Measurements from ENCODE around the gene SLC66A1.

SLC66A1 gene

DNA sequence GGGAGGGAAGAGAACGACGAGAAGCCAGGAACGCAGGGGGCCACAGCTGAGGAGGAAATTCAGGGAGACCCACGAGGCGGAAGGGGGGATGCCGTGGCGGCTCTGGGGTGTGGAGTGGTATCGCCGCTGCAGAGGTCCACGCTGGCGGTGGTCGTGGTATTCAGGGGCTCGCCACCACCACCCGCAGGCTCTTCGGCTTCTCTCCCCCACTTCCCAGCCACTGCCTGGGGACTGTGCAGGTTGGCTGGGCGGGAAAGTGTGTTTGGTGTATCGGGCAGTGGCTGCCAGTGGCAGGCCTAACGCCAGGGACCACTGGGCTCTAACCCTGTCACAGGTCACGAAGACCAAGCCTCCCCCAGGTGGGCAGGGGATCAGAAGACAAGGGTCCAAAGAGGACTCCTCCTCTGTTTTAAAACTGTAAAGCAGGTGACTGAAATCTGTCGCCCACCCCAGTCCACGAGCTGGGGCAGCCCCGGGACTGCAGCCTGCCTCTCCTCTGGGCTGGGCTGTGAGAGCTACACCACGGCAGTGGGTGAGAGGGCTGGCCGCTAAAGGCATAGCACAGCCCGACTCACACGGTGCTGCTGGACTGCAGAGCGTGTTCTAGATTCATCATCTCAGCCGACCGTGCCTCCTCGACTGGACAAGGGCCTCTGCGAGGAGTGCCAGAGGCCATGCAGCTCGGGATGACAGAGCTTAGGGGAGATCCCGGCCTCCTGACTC is 30.9 kb downstream of the SLC66A1 start:
- no peak overlapping the region for H3K4me3 ChIP-seq (ENCODE audit: low read depth, low read length)

DNA sequence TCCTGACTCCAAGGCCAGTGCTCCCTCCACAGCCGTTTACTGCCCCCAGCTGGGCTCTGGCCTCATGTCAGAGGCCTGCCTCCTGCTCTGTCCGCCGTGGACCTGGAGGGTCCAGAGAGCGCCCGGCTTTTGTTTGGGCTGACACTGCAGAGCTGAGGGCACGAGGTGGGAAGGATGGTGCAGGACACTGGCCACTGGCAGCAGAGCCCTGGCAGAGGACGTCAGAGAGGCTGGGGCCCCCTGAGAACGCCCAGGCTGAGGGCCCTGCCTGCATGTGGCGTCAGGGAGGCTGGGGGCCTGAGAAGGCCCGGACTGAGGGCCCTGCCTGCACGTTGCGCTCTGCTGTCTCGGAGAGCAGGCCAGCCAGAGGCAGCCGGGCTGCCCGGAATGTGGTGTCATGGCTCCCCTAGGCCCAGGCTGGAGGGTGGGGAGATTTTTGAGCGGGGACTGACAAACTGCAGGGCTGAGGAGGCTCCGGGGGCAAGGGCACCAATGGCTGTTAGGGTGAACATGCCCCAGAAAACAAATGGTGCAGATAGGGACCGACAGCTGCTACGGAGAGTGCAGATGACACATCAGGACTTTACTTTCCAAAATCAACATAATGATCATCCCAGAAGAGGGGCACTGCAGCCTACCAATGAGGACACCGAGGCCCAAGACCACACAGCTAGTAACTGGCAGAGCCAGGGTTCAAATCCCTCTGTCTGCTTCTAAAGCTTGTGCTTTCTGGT is 31.7 kb downstream of the SLC66A1 start:
- H3K4me3 ChIP-seq (ENCODE audit: low read depth, low read length): no peak overlapping the region

DNA sequence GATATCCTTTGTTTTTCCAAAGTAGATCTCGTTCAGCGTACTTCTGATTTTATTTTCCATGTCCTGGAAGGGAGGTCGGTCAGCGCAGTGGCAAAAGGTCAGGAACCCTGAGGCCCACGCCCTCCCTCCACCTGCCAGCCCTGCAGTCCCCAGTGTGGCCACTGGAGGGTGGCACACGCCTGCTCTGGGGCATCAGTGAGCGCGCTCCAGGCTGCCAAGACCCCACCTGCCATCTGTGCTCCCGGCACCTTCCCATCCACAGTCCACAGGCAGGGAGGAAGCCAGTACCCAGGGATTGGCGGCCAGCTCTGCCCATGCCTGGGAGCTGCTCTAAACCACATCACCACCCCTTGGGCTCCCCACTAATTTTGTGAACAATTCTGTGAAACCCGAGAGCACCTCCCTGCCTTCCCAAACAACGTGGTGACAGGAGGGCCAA is 32.3 kb downstream of the SLC66A1 start:
- H3K4me3 ChIP-seq (ENCODE audit: low read depth, low read length): no peak overlapping the region

- H3K4me3 ChIP-seq (ENCODE audit: low read depth, low read length): no peak overlapping the region
Measured at GRCh38 chr1:19344831-19345230, 32.7 kb downstream of the SLC66A1 start.

DNA sequence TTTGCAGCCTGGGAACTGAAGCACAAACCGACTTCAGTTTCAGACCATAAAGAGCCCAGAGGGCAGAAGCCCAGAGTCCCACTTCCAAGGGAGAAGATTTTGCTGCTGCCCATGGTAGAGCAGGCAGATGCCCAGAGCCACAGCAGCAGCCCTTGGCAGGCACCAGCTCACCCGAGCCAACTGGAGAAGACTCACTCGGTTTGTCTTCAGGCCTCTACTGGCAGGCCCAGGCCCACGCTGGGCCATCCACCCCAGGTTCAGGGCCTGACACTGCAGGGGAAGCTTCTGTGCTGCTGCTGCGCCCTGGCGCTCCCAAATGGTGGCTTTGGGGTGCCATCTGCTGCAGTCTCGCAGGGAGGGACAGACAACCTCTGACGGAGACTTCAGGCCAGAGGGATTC is 33.3 kb downstream of the SLC66A1 start:
- H3K4me3 ChIP-seq (ENCODE audit: low read depth, low read length): no peak overlapping the region

GRCh38 chr1:19346026-19346425 is 33.9 kb downstream of the SLC66A1 start:
- H3K4me3 ChIP-seq (ENCODE audit: low read depth, low read length): no peak overlapping the region

DNA sequence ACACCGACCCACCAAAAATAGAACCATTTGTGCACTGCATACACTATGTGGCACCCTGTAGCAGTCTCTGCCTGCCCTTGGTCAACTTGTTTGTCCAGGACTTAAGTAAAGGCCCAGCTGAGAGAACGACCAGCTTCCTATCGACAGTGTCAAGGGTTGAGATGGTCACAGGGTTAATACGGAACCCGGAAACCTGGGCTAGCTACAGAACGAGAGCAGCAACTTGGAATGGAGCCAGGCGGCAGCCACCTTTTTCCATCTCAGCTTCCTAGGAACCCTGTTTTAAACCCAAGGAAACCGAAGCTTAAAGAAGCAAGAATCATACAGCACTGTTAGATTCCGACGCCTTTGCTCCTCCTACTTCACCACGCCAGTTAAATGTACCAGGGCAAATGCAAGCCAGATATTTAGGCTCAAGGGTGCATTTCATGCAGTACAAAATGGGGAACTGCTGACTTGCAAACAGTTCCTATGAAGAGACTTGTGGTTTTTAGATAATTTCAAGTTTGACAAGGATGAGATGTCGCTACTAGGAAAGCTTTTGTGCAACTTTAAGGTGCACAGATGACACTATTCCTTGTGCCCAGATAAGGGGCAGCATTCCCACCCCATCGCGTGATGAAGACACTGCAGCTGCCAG is 35.5 kb downstream of the SLC66A1 start:
- H3K4me3 ChIP-seq (ENCODE audit: low read depth, low read length): no peak overlapping the region

GRCh38 chr1:19348441-19349198 is 36.5 kb downstream of the SLC66A1 start:
- H3K4me3 ChIP-seq (ENCODE audit: low read depth, low read length): no peak overlapping the region

- H3K4me3 ChIP-seq (ENCODE audit: low read depth, low read length): no peak overlapping the region
Measured at GRCh38 chr1:19349999-19350398, 37.9 kb downstream of the SLC66A1 start.

GRCh38 chr1:19350566-19350965 is 38.4 kb downstream of the SLC66A1 start:
- H3K4me3 ChIP-seq (ENCODE audit: low read depth, low read length): no peak overlapping the region

GRCh38 chr1:19351873-19352272 is 39.7 kb downstream of the SLC66A1 start:
- H3K4me3 ChIP-seq (ENCODE audit: low read depth, low read length): no peak overlapping the region

GRCh38 chr1:19352839-19353238 is 40.7 kb downstream of the SLC66A1 start:
- no peak overlapping the region for H3K4me3 ChIP-seq (ENCODE audit: low read depth, low read length)

- H3K4me3 ChIP-seq (ENCODE audit: low read depth, low read length): no peak overlapping the region
Measured at GRCh38 chr1:19353596-19353995, 41.5 kb downstream of the SLC66A1 start.

- H3K4me3 ChIP-seq (ENCODE audit: low read depth, low read length): no peak overlapping the region
Measured at GRCh38 chr1:19354531-19354981, 42.4 kb downstream of the SLC66A1 start.

- no peak overlapping the region for H3K4me3 ChIP-seq (ENCODE audit: low read depth, low read length)
Measured at GRCh38 chr1:19356266-19356665, 44.1 kb downstream of the SLC66A1 start.

DNA sequence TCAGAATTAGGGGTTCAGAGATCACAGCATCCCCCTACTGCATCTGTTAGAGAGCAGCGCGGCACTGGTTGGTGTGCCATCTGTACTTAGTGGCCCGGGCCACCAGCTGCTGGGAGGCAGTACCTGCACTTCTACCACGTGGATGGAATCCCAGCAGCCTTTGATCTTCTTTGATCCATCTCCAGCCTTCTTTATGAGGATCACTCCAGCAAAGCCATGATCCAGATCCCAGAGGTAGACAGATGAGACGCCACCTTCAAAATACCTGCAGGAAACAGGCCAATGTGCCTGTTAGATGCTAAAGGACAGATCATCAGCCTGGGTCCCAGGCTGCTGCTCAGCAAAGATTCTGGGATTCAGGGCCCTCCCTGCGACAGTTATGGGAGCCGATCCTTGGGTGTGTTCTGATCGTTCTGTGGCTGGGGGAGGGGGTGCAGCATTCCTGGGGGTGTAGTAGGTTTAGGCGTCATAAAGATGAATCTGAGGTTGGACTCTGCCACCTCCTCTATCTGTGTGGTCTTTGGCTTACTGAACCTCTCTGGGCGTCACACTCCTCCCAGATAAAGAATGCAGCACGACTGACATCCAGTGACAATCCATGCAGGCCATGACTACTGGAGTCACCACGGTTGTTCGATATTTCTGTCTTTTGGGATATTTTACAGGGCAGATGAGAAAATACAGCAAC is 45.3 kb downstream of the SLC66A1 start:
- no peak overlapping the region for H3K4me3 ChIP-seq (ENCODE audit: low read depth, low read length)

DNA sequence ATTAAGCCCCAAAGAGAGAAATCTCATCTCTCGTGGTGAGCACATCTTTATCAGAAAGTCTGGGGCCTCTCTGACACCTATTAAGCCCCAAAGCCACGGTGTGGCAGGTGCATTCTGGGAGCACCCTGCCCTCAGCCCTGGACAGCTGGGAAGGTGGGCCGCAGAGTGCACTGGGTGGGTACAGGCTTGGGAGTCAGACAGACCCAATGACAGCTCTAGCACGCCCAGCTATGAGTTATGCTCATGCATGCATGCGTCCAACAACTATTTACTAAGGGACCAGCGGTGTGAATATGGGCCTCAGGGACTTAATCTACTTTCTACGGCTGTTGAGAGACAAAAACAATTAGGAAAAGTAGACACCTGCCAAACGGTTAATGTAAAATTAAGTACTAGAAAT is 46.6 kb downstream of the SLC66A1 start:
- no peak overlapping the region for H3K4me3 ChIP-seq (ENCODE audit: low read depth, low read length)

DNA sequence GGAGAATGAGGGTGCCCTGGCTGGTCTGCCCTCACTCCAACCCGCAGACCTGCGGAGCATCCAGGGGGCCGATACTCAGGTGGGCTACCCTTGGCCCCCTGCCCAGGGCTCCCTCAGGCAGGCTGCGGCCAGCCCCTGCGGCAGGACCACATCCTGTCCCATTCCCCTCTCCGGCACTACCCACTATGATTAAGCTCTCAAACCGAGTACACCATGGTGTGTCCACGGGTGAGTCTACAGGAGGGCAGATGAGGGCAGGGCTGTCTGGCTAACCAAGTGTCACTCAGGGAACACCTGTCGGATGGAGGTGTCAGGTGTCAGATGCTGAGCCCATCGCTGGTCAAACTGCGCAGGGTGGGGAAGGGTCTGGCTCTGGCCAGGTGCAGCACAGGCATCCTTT is 47.2 kb downstream of the SLC66A1 start:
- no peak overlapping the region for H3K4me3 ChIP-seq (ENCODE audit: low read depth, low read length)

DNA sequence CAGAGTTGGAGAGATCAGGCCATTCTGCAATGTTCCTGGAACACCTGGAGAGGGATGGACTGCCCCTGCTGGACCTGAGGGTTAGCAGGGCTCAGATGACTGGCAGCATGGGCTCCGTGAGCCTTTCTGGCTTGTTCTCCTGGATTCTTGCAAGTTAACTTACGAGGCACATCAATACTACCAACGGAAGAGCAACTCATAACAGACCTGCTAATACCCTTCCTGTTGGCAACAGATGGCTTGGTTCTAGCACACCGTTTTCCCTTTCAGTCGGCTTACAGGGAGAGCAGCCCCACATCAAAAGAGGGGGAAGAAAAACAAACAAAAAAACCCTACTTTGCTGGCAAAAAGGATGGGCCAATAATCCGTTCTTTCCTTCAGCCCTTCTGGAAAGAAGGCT is 47.9 kb downstream of the SLC66A1 start:
- no peak overlapping the region for H3K4me3 ChIP-seq (ENCODE audit: low read depth, low read length)

DNA sequence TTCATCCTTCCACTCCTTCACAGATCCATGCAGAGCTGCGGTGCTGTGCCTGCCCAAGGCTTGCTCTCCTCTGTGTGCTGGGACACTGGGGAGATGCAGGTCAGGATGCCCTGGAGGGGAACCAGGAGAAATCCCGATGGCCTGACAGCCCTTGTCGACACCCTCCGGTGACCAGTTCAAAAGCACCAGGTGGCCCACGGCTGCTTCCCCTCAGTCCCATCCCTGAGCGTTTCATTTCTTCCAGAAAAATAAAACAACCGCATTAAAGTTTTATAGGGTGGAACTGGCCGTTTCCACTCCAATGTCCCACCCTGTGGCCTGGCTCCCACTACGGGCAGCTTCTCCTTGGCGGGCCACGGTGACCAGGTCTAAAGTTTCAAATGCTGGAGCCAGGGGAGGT is 48.3 kb downstream of the SLC66A1 start:
- no peak overlapping the region for H3K4me3 ChIP-seq (ENCODE audit: low read depth, low read length)

Data from iPS-11a (cell line).